IPS-20b (cell line): ENCODE data around the gene ZC3H4.

ENCODE experiments used
- H3K27ac ChIP-seq: one replicate; pipeline ENCODE4 v1.5.1; 2013; ENCODE audit warnings: low read length
- H3K27me3 ChIP-seq: 2 replicates; pipeline ENCODE4 v1.6.1; 2013; ENCODE audit warnings: mild to moderate bottlenecking, low read length, inconsistent platforms; ENCODE audit not compliant: insufficient read depth
- H3K36me3 ChIP-seq: 2 replicates; pipeline ENCODE4 v1.6.1; 2013; ENCODE audit warnings: low read depth, mild to moderate bottlenecking, inconsistent platforms, low read length, moderate library complexity; ENCODE audit not compliant: insufficient read depth
- H3K4me1 ChIP-seq: 2 replicates; pipeline ENCODE4 v1.6.1; 2013; ENCODE audit warnings: mild to moderate bottlenecking, control low read depth, inconsistent platforms, low read length, moderate library complexity; ENCODE audit not compliant: insufficient read depth
- H3K4me3 ChIP-seq: 2 replicates; pipeline ENCODE4 v1.5.1; 2013; ENCODE audit warnings: mild to moderate bottlenecking, low read length, inconsistent platforms
- H3K9ac ChIP-seq: 2 replicates; pipeline ENCODE4 v1.6.1; 2013; ENCODE audit warnings: low read depth, mild to moderate bottlenecking, inconsistent platforms, low read length, moderate library complexity
- H3K9me3 ChIP-seq: 2 replicates; pipeline ENCODE4 v1.6.1; 2013; ENCODE audit warnings: mild to moderate bottlenecking, low read depth, low read length, inconsistent platforms; ENCODE audit not compliant: insufficient read depth

Gene ZC3H4

GRCh38 chr19:47111682-47112165 is 1.9 kb downstream of the ZC3H4 start:
- Histone ChIP-seq H3K27ac (peak overlapping the region; percentile 99), H3K27me3 (no peaks in the 10 kb centered on the region), H3K4me1 (peaks cover 31% of the 10 kb centered on the region), H3K36me3 (peaks cover 18% of the 10 kb centered on the region), H3K9ac (peak overlapping the region; percentile 100), H3K9me3 (no peaks in the 10 kb centered on the region), H3K4me3 (peak overlapping the region; percentile 90)

- Histone ChIP-seq H3K36me3 (peaks cover 25% of the 10 kb centered on the region), H3K4me3 (peak overlapping the region; percentile 90), H3K9me3 (no peaks in the 10 kb centered on the region), H3K27me3 (no peaks in the 10 kb centered on the region), H3K27ac (peak overlapping the region; percentile 99), H3K4me1 (peaks cover 31% of the 10 kb centered on the region), H3K9ac (peak overlapping the region; percentile 100)
These were observed 2.5 kb downstream of the ZC3H4 start for GRCh38 chr19:47111006-47111621.

GRCh38 chr19:47110521-47111005 is 3.0 kb downstream of the ZC3H4 start:
- Histone ChIP-seq H3K27ac (peak overlapping the region; percentile 99), H3K9ac (peak overlapping the region; percentile 100), H3K36me3 (peaks cover 30% of the 10 kb centered on the region), H3K4me1 (peaks cover 31% of the 10 kb centered on the region), H3K4me3 (peak overlapping the region; percentile 90), H3K27me3 (no peaks in the 10 kb centered on the region), H3K9me3 (no peaks in the 10 kb centered on the region)

GRCh38 chr19:47109541-47110375 is 3.8 kb downstream of the ZC3H4 start:
- Histone ChIP-seq H3K4me3 (peak overlapping the region; percentile 90), H3K27me3 (no peaks in the 10 kb centered on the region), H3K27ac (peak overlapping the region; percentile 99), H3K36me3 (peaks cover 38% of the 10 kb centered on the region), H3K9me3 (no peaks in the 10 kb centered on the region), H3K9ac (peak overlapping the region; percentile 100), H3K4me1 (peaks cover 31% of the 10 kb centered on the region)

- Histone ChIP-seq H3K4me1 (peaks cover 31% of the 10 kb centered on the region), H3K27ac (peak overlapping the region; percentile 99), H3K27me3 (no peaks in the 10 kb centered on the region), H3K4me3 (peak overlapping the region; percentile 90), H3K9ac (peak overlapping the region; percentile 100), H3K36me3 (peaks cover 43% of the 10 kb centered on the region), H3K9me3 (no peaks in the 10 kb centered on the region)
These were observed 4.4 kb downstream of the ZC3H4 start for GRCh38 chr19:47109177-47109540.

- Histone ChIP-seq H3K27me3 (no peaks in the 10 kb centered on the region), H3K27ac (peak overlapping the region; percentile 60), H3K9ac (peak overlapping the region; percentile 100), H3K4me3 (peak overlapping the region; percentile 16), H3K9me3 (no peaks in the 10 kb centered on the region), H3K36me3 (peaks cover 43% of the 10 kb centered on the region), H3K4me1 (peaks cover 26% of the 10 kb centered on the region; the same call in 1 of the 2 replicates)
These were observed 5.4 kb downstream of the ZC3H4 start for GRCh38 chr19:47107953-47108746.

GRCh38 chr19:47107202-47107952 is 6.2 kb downstream of the ZC3H4 start:
- Histone ChIP-seq H3K9ac (peak overlapping the region; percentile 100; the same call in 1 of the 2 replicates), H3K27me3 (no peaks in the 10 kb centered on the region), H3K4me3 (no peak overlapping the region), H3K36me3 (peaks cover 43% of the 10 kb centered on the region), H3K4me1 (peaks cover 26% of the 10 kb centered on the region; the same call in 1 of the 2 replicates), H3K9me3 (no peaks in the 10 kb centered on the region), H3K27ac (no peak overlapping the region)

DNA sequence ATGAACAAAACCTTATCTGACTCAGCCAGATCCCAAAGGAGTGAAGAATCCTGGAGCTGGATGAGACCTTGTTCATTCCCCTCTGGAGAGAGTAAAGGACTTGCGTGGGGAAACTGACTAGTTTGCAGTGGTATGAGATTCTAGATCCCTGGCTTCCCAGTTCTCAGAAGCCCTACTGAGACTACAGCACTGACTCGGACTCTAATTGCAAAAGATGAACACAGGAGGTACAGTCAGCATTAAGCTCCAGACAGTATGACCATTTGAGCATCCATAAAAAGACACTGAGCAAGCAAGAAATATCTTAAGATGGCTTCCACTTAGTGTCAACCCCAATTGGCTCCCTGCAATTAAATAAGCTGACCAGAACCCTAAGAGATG is 6.8 kb downstream of the ZC3H4 start:
- H3K9me3 ChIP-seq = no peaks in the 10 kb centered on the region
- 0 out of 2 replicates have a peak overlapping the region, but pooled peaks have one; percentile 20 for H3K9ac ChIP-seq
- H3K27me3 ChIP-seq = no peaks in the 10 kb centered on the region
- H3K4me3 ChIP-seq = no peak overlapping the region
- peaks cover 43% of the 10 kb centered on the region for H3K36me3 ChIP-seq
- H3K27ac ChIP-seq = no peak overlapping the region
- peaks cover 26% of the 10 kb centered on the region; the same call in 1 of the 2 replicates for H3K4me1 ChIP-seq

DNA sequence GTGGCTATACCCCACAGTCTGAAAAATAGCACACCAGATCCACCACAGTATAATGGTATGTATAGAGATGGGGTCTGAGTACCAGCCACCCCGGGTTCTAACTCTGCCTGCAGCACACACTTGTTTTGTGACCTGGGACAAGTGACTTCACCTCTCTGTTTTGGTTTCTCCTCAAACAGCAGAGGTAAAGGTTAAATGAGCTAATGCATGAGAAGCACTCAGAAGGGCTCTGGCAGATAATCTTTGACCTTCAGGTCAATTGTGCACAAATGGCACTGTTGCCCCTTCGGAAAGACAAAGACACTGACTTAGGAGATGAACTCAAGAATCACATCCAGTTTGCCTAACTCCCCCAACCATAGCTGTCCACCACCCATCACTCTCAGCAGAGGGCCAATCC is 7.7 kb downstream of the ZC3H4 start:
- Histone ChIP-seq H3K4me1 (peaks cover 26% of the 10 kb centered on the region; the same call in 1 of the 2 replicates), H3K27ac (no peak overlapping the region), H3K4me3 (no peak overlapping the region), H3K9ac (no peak overlapping the region), H3K9me3 (no peaks in the 10 kb centered on the region), H3K36me3 (peaks cover 42% of the 10 kb centered on the region), H3K27me3 (no peaks in the 10 kb centered on the region)

DNA sequence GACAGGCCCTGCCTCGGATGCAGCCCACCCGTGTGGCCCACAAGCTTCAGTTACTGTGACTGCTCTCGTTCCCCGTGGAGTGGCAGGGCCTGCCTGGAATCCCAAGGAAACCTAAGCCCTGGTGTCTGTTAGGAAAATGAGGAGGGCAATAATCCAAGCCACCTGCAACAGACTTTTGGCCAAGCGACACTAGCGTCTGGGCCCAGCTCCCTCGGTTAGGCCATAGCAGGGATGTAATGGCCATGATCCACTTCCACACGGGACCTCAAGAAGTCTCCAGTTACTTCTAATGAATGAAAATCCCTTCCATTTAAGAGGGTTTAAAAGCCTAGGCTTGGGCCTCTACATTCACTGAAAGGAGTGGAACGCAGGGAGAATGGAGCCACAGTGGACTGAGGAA is 8.9 kb downstream of the ZC3H4 start:
- Histone ChIP-seq H3K36me3 (peaks cover 31% of the 10 kb centered on the region), H3K4me1 (peaks cover 23% of the 10 kb centered on the region; the same call in 1 of the 2 replicates), H3K4me3 (no peak overlapping the region), H3K9ac (no peak overlapping the region), H3K27me3 (no peaks in the 10 kb centered on the region), H3K9me3 (no peaks in the 10 kb centered on the region), H3K27ac (no peak overlapping the region)
